ENCODE results near the gene CYP2A7.
"Not testable (repeated sequence)": the region's sequence is repeated elsewhere in the genome, so short reads cannot be mapped to it uniquely, and the experiment has no call there.

Gene CYP2A7

DNA sequence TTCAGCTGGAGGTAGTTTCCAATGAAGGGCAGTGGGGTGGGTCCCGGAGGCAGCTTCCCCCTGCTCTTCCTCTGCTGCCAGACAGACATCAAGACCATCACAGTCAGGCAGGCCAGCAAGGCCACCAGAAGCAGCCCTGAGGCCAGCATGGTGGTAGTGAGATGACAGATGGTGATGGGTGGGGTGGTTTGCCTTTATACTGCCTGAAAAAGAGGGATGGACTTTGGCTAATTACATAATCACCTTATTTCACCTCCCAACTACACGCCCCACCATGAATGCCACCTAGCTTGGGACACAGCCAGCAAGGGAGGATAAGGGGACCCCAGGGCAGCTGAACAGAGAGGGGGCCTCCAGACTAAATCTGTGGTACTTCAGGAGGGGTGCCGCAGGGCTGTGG, at the start of gene CYP2A7:
TSS of gene CYP2A7 (minus strand) at position 170 of the 400 bp plus-strand sequence. CDS start at position 149, 21 bp downstream.
- DNase-seq (ENCODE audit: low read depth); H3K4me3 ChIP-seq (ENCODE audit: low read length): not testable (repeated sequence)

DNA sequence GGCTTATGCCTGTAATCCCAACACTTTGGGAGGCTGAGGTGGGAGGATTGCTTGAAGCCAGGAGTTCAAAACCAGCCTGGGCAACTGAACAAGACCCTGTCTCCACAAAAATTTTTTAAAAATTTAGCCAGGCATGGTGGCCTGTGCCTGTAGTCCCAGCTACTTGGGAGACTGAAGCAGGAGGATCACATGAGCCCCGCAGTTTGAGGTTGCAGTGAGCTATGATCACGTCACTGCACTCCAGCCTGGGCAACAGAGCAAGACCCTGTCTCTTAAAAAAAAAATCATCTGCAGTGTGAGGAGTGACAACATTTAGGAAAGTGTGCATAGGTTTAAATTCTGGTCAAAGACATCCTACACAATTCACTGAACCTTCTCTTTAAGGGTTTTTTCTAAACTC, 48.8 kb upstream of the CYP2A7 start:
- H3K4me3 ChIP-seq (ENCODE audit: low read length); DNase-seq (ENCODE audit: low read depth): not testable (repeated sequence)

DNA sequence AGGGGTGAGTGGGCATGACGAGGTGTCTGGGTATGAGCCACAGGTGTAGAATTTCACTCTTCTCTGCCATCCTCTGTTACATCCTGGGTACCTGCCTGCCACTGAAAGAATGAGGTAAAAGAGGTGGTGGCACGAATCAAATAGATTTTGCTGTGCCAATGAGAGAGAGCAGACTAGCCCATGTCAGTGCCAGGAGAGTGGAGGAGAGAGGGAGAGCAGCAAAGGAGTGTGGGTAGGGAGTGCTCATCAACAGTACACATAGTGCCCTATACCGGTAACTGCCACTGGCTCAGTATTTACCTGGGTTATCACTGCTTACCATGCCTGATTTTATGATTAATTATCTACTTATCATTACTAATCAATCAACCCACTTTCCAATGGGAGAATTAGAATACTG, 47.9 kb upstream of the CYP2A7 start:
- not testable (repeated sequence) for DNase-seq (ENCODE audit: low read depth); H3K4me3 ChIP-seq (ENCODE audit: low read length)

DNA sequence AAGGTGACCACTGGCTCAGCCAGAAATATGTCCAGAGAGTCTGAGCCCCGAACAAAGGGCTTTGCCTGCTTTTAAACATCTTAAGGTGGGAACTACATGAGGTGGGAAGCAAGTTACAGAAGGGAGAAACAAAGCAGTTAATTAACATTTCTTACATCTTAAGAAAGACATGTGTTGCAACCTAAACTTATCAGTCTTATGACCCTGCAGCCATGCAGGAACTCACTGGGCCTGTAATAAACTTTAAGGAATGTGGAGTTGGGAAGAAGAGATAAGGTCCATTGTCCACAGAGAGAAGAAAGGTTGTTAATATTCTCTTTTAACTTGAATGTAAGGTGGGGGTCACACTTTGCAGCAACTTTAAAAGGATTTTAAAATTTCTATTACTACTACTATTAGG, 46.8 kb upstream of the CYP2A7 start:
- DNase-seq (ENCODE audit: low read depth) = no peak
- H3K4me3 ChIP-seq (ENCODE audit: low read length) = no peak overlapping the region
- no peak for TF ChIP-seq CTCF (conservative IDR thresholded peaks at IDR 0.05; ENCODE audit: low read length)

- no peak for TF ChIP-seq CTCF (conservative IDR thresholded peaks at IDR 0.05; ENCODE audit: low read length)
Observed at GRCh38 chr19:40927567-40927966, 45.5 kb upstream of the CYP2A7 start.

GRCh38 chr19:40926276-40926675, 44.2 kb upstream of the CYP2A7 start:
- not testable (repeated sequence) for DNase-seq (ENCODE audit: low read depth)

More at GRCh38 chr19:40927567-40927966, 45.5 kb upstream of the CYP2A7 start:
- H3K4me3 ChIP-seq (ENCODE audit: low read length) = no peak overlapping the region
- no peak for DNase-seq (ENCODE audit: low read depth)

DNA sequence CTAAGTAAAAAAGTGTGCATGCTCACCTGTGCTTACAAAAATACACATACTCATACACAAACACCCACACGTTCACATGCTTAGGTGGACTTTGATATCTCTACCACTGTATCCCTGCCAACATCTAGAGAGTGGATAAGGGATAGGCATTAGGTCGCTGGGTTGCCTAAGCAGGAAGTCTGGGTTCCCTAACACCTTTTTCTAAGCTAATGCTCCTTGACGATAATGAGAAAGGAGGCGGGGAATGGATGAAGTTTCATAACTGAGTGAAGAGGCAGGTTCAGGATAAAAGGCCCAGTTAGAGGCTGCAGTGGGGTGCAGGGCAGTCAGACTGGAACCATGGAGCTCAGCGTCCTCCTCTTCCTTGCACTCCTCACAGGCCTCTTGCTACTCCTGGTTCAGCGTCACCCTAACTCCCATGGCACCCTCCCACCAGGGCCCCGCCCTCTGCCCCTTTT, 41.9 kb upstream of the CYP2A7 start:
- H3K4me3 ChIP-seq (ENCODE audit: low read length) = no peak overlapping the region
- DNase-seq (ENCODE audit: low read depth) = no peak
- TF ChIP-seq CTCF (conservative IDR thresholded peaks at IDR 0.05; ENCODE audit: low read length) = no peak

More at GRCh38 chr19:40926276-40926675, 44.2 kb upstream of the CYP2A7 start:
- H3K4me3 ChIP-seq (ENCODE audit: low read length) = not testable (repeated sequence)

GRCh38 chr19:40922237-40923160, 40.5 kb upstream of the CYP2A7 start:
- DNase-seq (ENCODE audit: low read depth); H3K4me3 ChIP-seq (ENCODE audit: low read length): not testable (repeated sequence)

- no peak for DNase-seq (ENCODE audit: low read depth)
- H3K4me3 ChIP-seq (ENCODE audit: low read length) = no peak overlapping the region
- no peak for TF ChIP-seq CTCF (conservative IDR thresholded peaks at IDR 0.05; ENCODE audit: low read length)
Observed at GRCh38 chr19:40921005-40921897, 39.2 kb upstream of the CYP2A7 start.

Measured in AG10803 (cell line).